Parathyroid adenoma (tissue), 2 donors: ENCODE data around the gene PRKG1.

Source experiments
- H2AFZ ChIP-seq: fragments of 300-600 bp; sonication (generic); one replicate; pipeline ENCODE4 v1.7.0; 2017; ENCODE audit warnings: antibody characterized with exemption, mild to moderate bottlenecking
- H3K27ac ChIP-seq: fragments of 300-600 bp; sonication (generic); one replicate; pipeline ENCODE4 v1.7.0; 2017
- H3K27me3 ChIP-seq: fragments of 300-600 bp; sonication (generic); one replicate; pipeline ENCODE4 v1.7.0; 2017; ENCODE audit warnings: low read length; ENCODE audit not compliant: control insufficient read depth, insufficient read depth
- H3K36me3 ChIP-seq: fragments of 300-600 bp; sonication (generic); one replicate; pipeline ENCODE4 v1.7.0; 2017; ENCODE audit warnings: low read length; ENCODE audit not compliant: control insufficient read depth, insufficient read depth
- H3K4me1 ChIP-seq: fragments of 300-600 bp; sonication (generic); one replicate; pipeline ENCODE4 v1.7.0; 2017; ENCODE audit warnings: control low read depth
- H3K4me2 ChIP-seq: fragments of 300-600 bp; sonication (generic); one replicate; pipeline ENCODE4 v1.7.0; 2017; ENCODE audit warnings: low read length
- H3K4me3 ChIP-seq: fragments of 300-600 bp; sonication (generic); one replicate; pipeline ENCODE4 v1.7.0; 2017; ENCODE audit warnings: low read depth, low read length
- H3K79me2 ChIP-seq: fragments of 300-600 bp; sonication (generic); one replicate; pipeline ENCODE4 v1.7.0; 2017; ENCODE audit warnings: control low read depth
- H3K9ac ChIP-seq: fragments of 300-600 bp; sonication (generic); one replicate; pipeline ENCODE4 v1.7.0; 2017; ENCODE audit warnings: mild to moderate bottlenecking
- H3K9me3 ChIP-seq: fragments of 300-600 bp; sonication (generic); one replicate; pipeline ENCODE4 v1.7.0; 2017; ENCODE audit warnings: low read length; ENCODE audit not compliant: control insufficient read depth
- TF ChIP-seq, protein P1 (sequence below): fragments of 300-600 bp; sonication (generic); IDR thresholded peaks from one replicate; pipeline ENCODE4 v1.7.0; 2017; ENCODE audit warnings: antibody characterized with exemption, mild to moderate bottlenecking
- donor health status: primary hyperparathyroidism.

PRKG1 gene

GRCh38 chr10:51522858-51523257 is 448.6 kb downstream of the PRKG1 start:
- no peak overlapping the region for H2AFZ ChIP-seq
- TF ChIP-seq, protein P1, sequence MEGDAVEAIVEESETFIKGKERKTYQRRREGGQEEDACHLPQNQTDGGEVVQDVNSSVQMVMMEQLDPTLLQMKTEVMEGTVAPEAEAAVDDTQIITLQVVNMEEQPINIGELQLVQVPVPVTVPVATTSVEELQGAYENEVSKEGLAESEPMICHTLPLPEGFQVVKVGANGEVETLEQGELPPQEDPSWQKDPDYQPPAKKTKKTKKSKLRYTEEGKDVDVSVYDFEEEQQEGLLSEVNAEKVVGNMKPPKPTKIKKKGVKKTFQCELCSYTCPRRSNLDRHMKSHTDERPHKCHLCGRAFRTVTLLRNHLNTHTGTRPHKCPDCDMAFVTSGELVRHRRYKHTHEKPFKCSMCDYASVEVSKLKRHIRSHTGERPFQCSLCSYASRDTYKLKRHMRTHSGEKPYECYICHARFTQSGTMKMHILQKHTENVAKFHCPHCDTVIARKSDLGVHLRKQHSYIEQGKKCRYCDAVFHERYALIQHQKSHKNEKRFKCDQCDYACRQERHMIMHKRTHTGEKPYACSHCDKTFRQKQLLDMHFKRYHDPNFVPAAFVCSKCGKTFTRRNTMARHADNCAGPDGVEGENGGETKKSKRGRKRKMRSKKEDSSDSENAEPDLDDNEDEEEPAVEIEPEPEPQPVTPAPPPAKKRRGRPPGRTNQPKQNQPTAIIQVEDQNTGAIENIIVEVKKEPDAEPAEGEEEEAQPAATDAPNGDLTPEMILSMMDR = no peak
- no peaks in the 10 kb centered on the region for H3K4me1 ChIP-seq
- no peaks in the 10 kb centered on the region for H3K27me3 ChIP-seq
- no peak overlapping the region for H3K4me3 ChIP-seq
- no peaks in the 10 kb centered on the region for H3K79me2 ChIP-seq
- no peak overlapping the region for H3K9ac ChIP-seq
- H3K36me3 ChIP-seq = no peaks in the 10 kb centered on the region
- no peak overlapping the region for H3K27ac ChIP-seq
- H3K9me3 ChIP-seq = no peaks in the 10 kb centered on the region
- H3K4me2 ChIP-seq = no peak overlapping the region

DNA sequence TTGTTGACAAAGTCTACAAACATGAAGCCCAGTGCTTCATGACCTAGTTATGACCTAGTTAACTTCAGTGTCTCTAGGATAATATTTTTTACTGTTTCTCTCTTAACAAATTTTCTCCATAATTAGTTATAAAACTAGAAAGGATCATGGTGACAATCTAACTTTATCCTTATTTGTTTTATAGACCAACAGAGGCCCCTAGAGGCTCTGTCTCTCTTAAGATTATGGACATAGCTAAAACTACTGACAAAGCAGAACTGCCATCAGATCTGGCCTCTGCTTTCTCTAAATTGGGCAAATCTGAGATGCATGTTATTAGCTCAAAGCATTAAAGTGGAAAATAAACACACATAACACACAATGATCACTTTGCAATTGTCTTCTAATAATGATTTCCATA is 449.2 kb downstream of the PRKG1 start:
- Histone ChIP-seq H3K4me1 (no peaks in the 10 kb centered on the region), H2AFZ (no peak overlapping the region), H3K9ac (no peak overlapping the region), H3K36me3 (no peaks in the 10 kb centered on the region), H3K9me3 (no peaks in the 10 kb centered on the region), H3K79me2 (no peaks in the 10 kb centered on the region), H3K4me2 (no peak overlapping the region), H3K27me3 (no peaks in the 10 kb centered on the region), H3K27ac (no peak overlapping the region), H3K4me3 (no peak overlapping the region)
- TF ChIP-seq, protein P1 = peak; percentile 8

- H3K4me3 ChIP-seq = no peak overlapping the region
- no peak overlapping the region for H3K27ac ChIP-seq
- no peaks in the 10 kb centered on the region for H3K4me1 ChIP-seq
- no peaks in the 10 kb centered on the region for H3K79me2 ChIP-seq
- H3K4me2 ChIP-seq = no peak overlapping the region
- H3K27me3 ChIP-seq = no peaks in the 10 kb centered on the region
- TF ChIP-seq, protein P1 = no peak
- H3K36me3 ChIP-seq = no peaks in the 10 kb centered on the region
- no peaks in the 10 kb centered on the region for H3K9me3 ChIP-seq
- no peak overlapping the region for H2AFZ ChIP-seq
- H3K9ac ChIP-seq = no peak overlapping the region
These were observed 449.8 kb downstream of the PRKG1 start for GRCh38 chr10:51524041-51524440.

DNA sequence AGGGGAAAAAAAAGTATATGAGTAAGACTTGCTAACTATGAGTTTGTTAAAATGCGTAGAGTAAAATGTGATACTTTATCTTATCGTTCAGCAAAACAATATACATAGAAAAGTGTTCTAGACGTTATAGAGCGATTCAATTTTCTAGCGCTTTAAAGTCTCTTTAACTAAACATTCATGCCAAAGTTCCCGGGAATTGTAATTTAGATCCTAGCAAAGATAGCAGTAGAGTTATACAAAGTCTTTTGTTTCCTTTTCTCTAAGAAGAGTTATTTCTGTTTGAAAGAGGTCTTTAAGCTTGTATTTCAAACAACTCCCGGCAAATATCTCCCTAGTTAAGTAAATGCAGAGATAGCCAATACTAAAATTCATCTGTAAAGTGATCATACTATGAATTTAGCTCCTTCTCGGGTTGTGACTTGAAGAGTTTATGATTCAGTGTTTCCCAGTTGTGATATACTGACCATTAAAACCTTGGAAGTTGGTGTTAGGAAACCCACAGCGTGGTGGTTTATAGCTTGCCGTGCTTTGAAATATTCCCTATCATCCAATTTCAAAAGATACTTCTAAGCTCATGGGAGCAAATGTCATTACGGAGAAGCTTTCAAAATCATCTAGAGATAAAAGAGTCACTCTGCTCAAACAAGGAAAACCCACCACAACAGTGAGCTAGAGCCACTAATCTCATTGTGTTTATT is 453.4 kb downstream of the PRKG1 start:
- H3K4me3 ChIP-seq = no peak overlapping the region
- no peak overlapping the region for H2AFZ ChIP-seq
- no peak overlapping the region for H3K4me2 ChIP-seq
- no peaks in the 10 kb centered on the region for H3K79me2 ChIP-seq
- no peak overlapping the region for H3K9ac ChIP-seq
- no peaks in the 10 kb centered on the region for H3K36me3 ChIP-seq
- H3K27ac ChIP-seq = no peak overlapping the region
- no peaks in the 10 kb centered on the region for H3K9me3 ChIP-seq
- TF ChIP-seq, protein P1 = no peak
- H3K4me1 ChIP-seq = no peaks in the 10 kb centered on the region
- H3K27me3 ChIP-seq = no peaks in the 10 kb centered on the region

DNA sequence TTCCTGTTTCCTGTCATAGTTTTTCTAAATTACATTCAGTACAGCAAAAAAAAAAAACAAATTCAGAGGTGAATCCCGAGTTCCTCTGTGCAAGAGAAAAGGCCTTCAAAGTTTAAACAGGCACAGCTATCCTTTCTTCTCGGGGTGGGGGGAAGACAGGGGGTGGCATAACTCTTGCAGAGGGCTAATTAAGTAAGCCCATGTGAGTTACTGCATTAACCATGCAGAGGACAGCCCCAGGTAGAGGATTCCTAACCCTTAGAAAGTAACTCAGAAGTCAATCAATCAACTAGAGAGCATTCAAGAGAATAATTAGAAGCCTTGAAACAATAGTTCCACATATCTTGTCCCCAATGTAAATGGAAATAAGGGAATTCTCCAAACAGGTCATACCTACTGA is 454.2 kb downstream of the PRKG1 start:
- H3K27me3 ChIP-seq = no peaks in the 10 kb centered on the region
- no peaks in the 10 kb centered on the region for H3K36me3 ChIP-seq
- no peak overlapping the region for H3K9ac ChIP-seq
- H2AFZ ChIP-seq = no peak overlapping the region
- no peak overlapping the region for H3K27ac ChIP-seq
- TF ChIP-seq, protein P1 = no peak
- H3K79me2 ChIP-seq = no peaks in the 10 kb centered on the region
- no peak overlapping the region for H3K4me2 ChIP-seq
- no peaks in the 10 kb centered on the region for H3K4me1 ChIP-seq
- no peaks in the 10 kb centered on the region for H3K9me3 ChIP-seq
- no peak overlapping the region for H3K4me3 ChIP-seq
